K562 (cell line): Measurements from ENCODE around the gene GUK1. TPM values are rescaled to one million over a fixed set of nuclear protein-coding genes. Genes with fewer than 3 reads are reported as not detected.

Experiments used
- AFF4 ChIP-seq: sonication (generic); formaldehyde crosslinking; IDR thresholded peaks from 2 replicates; pipeline ENCODE4 v1.8.0; 2023; ENCODE audit warnings: mild to moderate bottlenecking, missing genetic modification reagents
- BMI1 ChIP-seq: fragments of 150-350 bp; IDR thresholded peaks from 2 replicates; pipeline ENCODE4 v1.6.1; 2014; ENCODE audit warnings: low read length
- CTBP1 ChIP-seq: fragments of 450-650 bp; IDR thresholded peaks from 2 replicates; pipeline ENCODE4 v1.6.1; 2016; ENCODE audit warnings: borderline replicate concordance
- FIP1L1 ChIP-seq: fragments of 200-400 bp; formaldehyde crosslinking; IDR thresholded peaks from 2 replicates; pipeline ENCODE4 v1.6.1; 2018; ENCODE audit warnings: mild to moderate bottlenecking, low read depth, low read length; ENCODE audit not compliant: poor library complexity, severe bottlenecking
- HSF4 ChIP-seq: fragments of 250-450 bp; sonication (Bioruptor Pico); IDR thresholded peaks from 2 replicates; pipeline ENCODE4 v2.1.2; 2022; ENCODE audit warnings: mild to moderate bottlenecking, moderate library complexity, borderline replicate concordance
- MTA2 ChIP-seq: fragments of 450-650 bp; IDR thresholded peaks from 2 replicates; pipeline ENCODE4 v1.6.1; 2016; ENCODE audit warnings: low read depth
- NONO ChIP-seq, 2 experiments: fragments of 200-400 bp in 1 of 2; fragments of 450-650 bp in 1 of 2; formaldehyde crosslinking in 1 of 2; IDR thresholded peaks; 2 replicates each; pipeline ENCODE4 v1.6.1; 2017; ENCODE audit warnings: low read depth in 2 of 2, mild to moderate bottlenecking in 2 of 2, moderate library complexity in 2 of 2, low read length in 1 of 2
- NRF1 ChIP-seq, 2 experiments: fragments of 450-650 bp; IDR thresholded peaks in 1 of 2; conservative IDR thresholded peaks in 1 of 2; 2 replicates each; pipeline ENCODE4 v1.6.1; 2014; ENCODE audit warnings: mild to moderate bottlenecking in 2 of 2
- RB1 ChIP-seq: fragments of 450-650 bp; IDR thresholded peaks from 2 replicates; pipeline ENCODE4 v1.6.1; 2017; ENCODE audit warnings: low read depth, mild to moderate bottlenecking
- RBBP5 ChIP-seq: fragments of 200-600 bp; sonication (generic); IDR thresholded peaks from 2 replicates; pipeline ENCODE4 v1.6.1; 2012; ENCODE audit warnings: borderline replicate concordance, mild to moderate bottlenecking, low read length, control low read depth, inconsistent platforms; ENCODE audit not compliant: insufficient read depth, poor library complexity, severe bottlenecking
- RBFOX2 ChIP-seq: fragments of 200-400 bp; formaldehyde crosslinking; IDR thresholded peaks from 2 replicates; pipeline ENCODE4 v1.6.1; 2017; ENCODE audit warnings: low read depth, mild to moderate bottlenecking, low read length, moderate library complexity
- SMAD3 ChIP-seq: fragments of 450-650 bp; formaldehyde crosslinking; conservative IDR thresholded peaks from 2 replicates; pipeline ENCODE4 v1.4.0; 2020; ENCODE audit warnings: mild to moderate bottlenecking
- SREBF1 ChIP-seq: fragments of 150-350 bp; IDR thresholded peaks from 2 replicates; pipeline ENCODE4 v1.6.1; 2014; ENCODE audit warnings: antibody characterized with exemption, low read depth, low read length, borderline replicate concordance
- ZBTB2 ChIP-seq: fragments of 450-650 bp; IDR thresholded peaks from 2 replicates; pipeline ENCODE4 v1.6.1; 2016; ENCODE audit warnings: antibody characterized with exemption
- ZNF217 ChIP-seq: sonication (generic); formaldehyde crosslinking; IDR thresholded peaks from 2 replicates; pipeline ENCODE4 v1.8.0; 2022; ENCODE audit warnings: mild to moderate bottlenecking, missing genetic modification reagents
- polyA plus RNA-seq, 8 experiments: library from polyadenylated mRNA; depleted of rRNA in 4 of 8; stranded (reverse) in 5 of 8; unstranded in 3 of 8; fragments of >200 nt; fragmentation: Nextera tagmentation in 2 of 8; fragmentation: Illumina TruSeq in 1 of 8; extraction: Ambion mirVana in 2 of 8; extraction: Trizol in 1 of 8; gene quantifications; 2 replicates each; pipeline versions ENCODE4 v1.2.1 to v1.2.3, GENCODE V29; 2011 to 2014; ENCODE audit warnings: inconsistent platforms in 1 of 8, missing spikeins in 1 of 8
- total RNA-seq, 7 experiments: library from RNA; depleted of rRNA in 6 of 7; stranded (reverse); fragments of >200 nt in 6 of 7; fragmentation: Illumina TruSeq in 2 of 7; extraction: Trizol in 2 of 7; gene quantifications; 2 replicates each; pipeline versions ENCODE4 v1.2.1 to v1.2.3, GENCODE V29; 2011 to 2021; ENCODE audit warnings: low replicate concordance in 1 of 7
- TF ChIP-seq, protein P1 (sequence below), 2 experiments: fragments of 450-650 bp; IDR thresholded peaks; 2 replicates each; pipeline ENCODE4 v1.6.1; 2018; ENCODE audit warnings: mild to moderate bottlenecking in 2 of 2, low read depth in 1 of 2; ENCODE audit not compliant: partially characterized antibody in 2 of 2

The GUK1 gene
- total and polyA plus RNA-seq, 9 of the 15 experiments (the other 6 are each of a cell fraction or from before 2014, with no cell fraction given), result 7.0 to 331 (median 132) TPM

GRCh38 chr1:228145463-228146416, 5.7 kb downstream of the GUK1 start (continued):
- TF ChIP-seq, protein P1, sequence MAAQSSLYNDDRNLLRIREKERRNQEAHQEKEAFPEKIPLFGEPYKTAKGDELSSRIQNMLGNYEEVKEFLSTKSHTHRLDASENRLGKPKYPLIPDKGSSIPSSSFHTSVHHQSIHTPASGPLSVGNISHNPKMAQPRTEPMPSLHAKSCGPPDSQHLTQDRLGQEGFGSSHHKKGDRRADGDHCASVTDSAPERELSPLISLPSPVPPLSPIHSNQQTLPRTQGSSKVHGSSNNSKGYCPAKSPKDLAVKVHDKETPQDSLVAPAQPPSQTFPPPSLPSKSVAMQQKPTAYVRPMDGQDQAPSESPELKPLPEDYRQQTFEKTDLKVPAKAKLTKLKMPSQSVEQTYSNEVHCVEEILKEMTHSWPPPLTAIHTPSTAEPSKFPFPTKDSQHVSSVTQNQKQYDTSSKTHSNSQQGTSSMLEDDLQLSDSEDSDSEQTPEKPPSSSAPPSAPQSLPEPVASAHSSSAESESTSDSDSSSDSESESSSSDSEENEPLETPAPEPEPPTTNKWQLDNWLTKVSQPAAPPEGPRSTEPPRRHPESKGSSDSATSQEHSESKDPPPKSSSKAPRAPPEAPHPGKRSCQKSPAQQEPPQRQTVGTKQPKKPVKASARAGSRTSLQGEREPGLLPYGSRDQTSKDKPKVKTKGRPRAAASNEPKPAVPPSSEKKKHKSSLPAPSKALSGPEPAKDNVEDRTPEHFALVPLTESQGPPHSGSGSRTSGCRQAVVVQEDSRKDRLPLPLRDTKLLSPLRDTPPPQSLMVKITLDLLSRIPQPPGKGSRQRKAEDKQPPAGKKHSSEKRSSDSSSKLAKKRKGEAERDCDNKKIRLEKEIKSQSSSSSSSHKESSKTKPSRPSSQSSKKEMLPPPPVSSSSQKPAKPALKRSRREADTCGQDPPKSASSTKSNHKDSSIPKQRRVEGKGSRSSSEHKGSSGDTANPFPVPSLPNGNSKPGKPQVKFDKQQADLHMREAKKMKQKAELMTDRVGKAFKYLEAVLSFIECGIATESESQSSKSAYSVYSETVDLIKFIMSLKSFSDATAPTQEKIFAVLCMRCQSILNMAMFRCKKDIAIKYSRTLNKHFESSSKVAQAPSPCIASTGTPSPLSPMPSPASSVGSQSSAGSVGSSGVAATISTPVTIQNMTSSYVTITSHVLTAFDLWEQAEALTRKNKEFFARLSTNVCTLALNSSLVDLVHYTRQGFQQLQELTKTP (IDR thresholded peaks at IDR 0.05; ENCODE audit: low read depth in 1 of 2, partially characterized antibody in 2 of 2), result peak in 1 of 2 experiments; percentile 51
- TF ChIP-seq HSF4 (CRISPR knock-in tag) (no peak), FIP1L1 (no peak), AFF4 (no peak), SREBF1 (no peak), ZBTB2 (peak; percentile 90), BMI1 (no peak), SMAD3 (CRISPR knock-in tag) (no peak), RBBP5 (peak; percentile 21), RB1 (no peak), NONO (IDR thresholded peaks at IDR 0.05; ENCODE audit: low read depth in 2 of 2, low read length in 1 of 2) (no peak), RBFOX2 (peak; percentile 49), NRF1 (conservative IDR thresholded peaks at IDR 0.05 in 1 of 2, IDR thresholded peaks at IDR 0.05 in 1 of 2) (peak; percentile 68 to 74), MTA2 (peak; percentile 95), CTBP1 (peak; percentile 91), ZNF217 (no peak)
